T-helper 9 cell (primary cell): ENCODE results near the gene RHOT1.
"Not testable (repeated sequence)": the region's sequence is repeated elsewhere in the genome, so short reads cannot be mapped to it uniquely, and the experiment has no call there.

Experiments used
- DNase-seq: peaks from one replicate; pipeline ENCODE4 v3.0.0-alpha.2; 2020
- total RNA-seq, 2 donors: gene quantifications; one replicate each; lab custom pipeline; 2026; lab: John Stamatoyannopoulos, UW

The RHOT1 gene
- 50.4 to 51.1 reads per million in 2 donors for total RNA-seq

DNA sequence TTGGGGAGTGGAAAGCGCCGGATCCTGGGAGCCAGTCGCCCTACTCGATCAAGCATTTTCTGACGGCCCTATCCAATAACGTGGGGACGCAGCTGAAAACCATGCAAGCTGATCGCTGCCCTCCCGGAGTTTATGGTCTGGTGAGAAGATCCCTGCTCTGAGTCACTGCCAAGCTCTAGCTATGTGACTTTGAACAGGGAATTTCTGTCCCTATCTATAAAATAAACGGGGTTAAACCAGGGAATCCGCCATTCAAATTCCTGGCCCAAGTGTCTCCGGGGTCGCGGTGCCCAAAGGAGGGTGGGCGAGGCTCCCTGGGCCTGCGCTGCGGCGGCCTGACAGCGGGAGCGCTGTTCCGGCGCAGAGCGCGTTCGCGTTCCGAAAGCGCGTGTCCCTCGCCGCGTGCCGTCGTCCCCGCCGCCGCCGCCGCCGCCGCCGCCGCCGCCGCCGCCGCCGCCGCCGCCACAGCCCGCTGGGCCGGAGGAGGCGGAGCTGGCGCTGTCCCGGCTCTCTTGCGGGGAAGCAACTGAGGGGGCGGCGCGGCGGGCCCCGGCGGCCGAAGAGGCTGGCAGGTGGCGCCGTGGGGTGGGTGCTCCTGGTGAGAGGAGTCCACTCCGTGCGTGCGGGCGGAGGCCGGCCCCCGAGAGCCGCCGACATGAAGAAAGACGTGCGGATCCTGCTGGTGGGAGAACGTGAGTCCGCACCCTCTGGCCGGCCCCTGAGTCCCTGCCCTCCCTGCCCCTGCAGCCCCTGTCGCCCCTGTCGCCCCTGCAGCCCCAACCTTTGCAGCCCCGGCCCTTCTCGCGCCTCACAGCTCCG is at the start of gene RHOT1:
Gene RHOT1 (plus strand): TSS at position 465 of the 819 bp plus-strand sequence. CDS start 191 bp downstream, at position 656.
- DNase-seq = peak; percentile 65

DNA sequence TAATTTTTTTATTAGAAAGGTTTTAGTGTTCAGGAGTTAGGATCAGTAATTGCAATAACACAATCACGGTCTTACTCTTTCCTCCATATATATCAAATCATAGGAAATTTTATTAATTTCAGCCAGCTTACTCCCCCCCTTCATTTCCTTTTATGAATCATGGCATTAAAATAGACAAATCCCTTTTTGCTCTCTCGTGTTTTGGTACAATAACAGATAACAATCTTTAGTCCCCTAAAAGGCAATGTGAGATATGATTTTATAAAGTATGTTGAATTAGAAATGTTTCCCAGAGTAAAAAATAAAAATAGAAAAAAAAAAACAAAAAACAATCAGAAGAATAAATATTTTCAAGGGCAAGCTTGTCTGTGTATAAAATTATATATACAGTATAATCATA is 42.6 kb upstream of the RHOT1 start:
- no peak for DNase-seq

DNA sequence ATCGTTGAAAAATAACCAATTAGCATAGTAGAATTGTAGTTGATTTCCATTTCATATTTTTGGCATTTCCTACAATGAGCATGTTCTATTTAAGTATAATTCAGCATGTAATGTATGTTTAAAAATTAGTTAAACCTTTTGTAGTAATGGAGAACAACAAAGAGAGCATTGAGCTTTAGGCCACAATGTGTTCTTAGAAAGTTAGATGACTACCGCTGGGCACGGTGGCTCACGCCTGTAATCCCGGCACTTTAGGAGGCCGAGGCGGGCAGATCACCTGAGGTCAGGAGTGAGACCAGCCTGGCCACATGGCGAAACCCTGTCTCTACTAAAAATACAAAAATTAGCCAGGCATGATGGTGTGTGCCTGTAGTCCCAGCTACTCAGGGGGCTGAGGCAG is 42.0 kb upstream of the RHOT1 start:
- DNase-seq = not testable (repeated sequence)

DNA sequence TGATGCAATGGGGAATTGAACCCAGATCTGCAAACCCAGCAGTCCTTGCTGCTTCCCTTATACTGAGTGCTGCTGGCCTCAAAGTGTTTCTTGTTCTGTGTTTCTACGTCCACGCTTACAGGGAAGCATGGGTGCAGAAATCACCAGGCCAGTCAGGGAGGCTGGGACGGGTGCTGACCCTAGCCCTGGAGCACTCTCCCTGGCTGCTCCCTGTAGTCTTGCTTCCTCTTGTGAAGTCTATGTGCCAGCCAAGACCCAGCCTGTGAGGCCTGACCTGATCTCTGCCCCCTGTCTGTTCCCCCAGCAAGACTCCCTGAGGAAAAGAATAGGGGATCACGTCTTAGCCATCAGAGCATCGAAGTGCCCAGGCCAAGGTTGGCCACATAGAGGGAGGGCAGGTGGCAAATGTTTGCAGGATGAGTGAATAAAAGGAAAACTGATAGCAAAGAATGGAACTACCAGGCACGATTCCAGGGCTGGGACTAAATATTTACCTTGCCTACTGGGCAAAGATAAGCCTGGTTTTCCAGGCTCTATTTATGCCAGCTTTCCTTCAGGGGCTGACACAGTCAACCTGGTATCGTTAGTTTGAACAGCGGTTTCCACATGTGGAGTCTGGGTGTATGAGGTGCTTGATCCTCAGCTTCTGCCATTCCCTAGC is 41.2 kb upstream of the RHOT1 start:
- no peak for DNase-seq

DNA sequence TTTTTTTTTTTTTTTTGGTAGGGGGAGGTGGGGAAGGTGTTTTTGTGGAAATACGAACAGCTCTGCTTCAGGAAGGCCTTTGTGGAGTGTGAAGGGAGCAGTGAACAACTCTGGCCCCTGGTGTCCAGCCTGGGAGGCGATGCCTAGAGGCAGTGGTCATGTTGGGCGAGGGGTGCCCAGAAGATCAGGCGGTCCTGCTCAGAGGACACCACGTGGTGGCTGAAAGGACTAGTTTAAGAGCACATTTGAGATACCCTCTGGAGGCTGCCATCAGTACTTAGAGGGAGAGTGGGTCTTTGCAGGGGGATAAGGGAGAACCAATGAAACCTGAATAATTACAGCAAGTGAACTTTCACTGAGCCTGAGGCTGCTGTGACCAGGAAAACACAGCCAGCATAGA is 40.1 kb upstream of the RHOT1 start:
- no peak for DNase-seq

DNA sequence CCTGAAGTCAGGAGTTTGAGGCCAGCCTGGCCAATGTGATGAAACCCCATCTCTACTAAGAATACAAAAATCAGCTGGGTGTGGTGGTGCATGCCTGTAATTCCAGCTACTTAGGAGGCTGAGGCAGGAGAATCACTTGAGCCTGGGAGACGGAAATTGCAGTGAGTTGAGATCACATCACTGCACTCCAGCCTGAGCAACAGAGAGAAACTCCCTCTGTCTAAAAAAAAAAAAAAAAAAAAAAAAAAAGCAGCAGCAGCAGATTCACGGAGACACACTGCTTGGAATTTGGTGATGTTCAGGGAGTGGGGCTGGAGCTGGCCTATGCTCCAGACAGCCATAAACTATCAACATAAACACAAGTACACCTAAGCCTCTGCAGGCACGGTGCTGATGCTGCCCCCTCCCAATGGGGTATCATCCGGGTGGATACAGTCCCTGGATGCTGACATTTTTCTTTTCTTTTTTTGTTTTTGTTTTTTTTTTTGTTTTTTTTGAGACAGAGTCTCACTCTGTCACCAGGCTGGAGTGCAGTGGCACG is 39.6 kb upstream of the RHOT1 start:
- no peak for DNase-seq

DNA sequence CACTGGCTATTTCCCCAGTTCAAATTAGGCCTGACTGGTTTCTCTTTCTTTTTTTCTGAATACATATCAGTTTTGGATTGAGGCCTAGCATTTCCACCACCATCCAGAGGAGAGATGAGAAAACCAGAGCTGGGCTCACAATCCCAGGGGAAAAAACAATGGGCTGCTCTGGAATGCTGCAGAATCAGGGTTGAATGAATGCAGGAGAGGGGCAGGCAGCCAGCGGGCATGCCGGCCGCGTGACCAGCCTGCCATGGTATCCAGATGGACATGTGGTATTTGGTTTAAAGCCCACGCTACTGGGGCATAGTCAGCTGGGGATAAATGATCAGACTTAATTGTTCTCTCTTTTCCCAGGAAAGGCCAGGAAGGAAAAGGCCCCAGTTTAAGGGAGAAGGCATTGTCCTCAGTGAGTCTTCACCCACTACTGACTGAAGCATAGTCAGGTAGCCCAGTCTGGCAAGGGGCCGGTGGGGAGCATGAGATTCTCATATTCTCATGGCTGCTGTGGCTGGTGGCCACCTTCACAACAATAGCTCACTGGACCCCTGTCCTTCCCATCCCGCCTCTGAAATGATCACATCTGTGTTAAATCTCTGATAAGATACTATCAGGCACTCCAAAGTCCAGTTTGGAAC is 38.7 kb upstream of the RHOT1 start:
- no peak for DNase-seq

DNA sequence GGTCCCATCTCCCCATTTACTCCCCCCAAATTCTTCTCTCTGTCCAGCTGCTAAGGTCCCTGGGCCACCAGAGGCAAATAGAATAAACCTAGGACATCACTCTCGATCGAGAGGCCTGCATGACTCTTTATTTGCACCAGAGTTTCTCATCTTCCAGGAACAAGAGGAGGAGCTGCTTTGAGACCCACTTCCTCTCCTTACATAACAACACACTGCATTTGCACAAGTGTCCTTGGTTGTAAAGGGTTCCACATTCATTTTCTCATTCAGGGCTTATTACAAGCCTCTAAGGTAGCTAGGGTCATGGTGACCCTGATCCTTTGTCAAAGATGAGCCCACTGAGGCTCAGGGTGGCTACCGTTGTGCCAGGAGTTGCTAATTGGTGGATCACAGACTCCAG is 38.1 kb upstream of the RHOT1 start:
- DNase-seq = no peak

DNA sequence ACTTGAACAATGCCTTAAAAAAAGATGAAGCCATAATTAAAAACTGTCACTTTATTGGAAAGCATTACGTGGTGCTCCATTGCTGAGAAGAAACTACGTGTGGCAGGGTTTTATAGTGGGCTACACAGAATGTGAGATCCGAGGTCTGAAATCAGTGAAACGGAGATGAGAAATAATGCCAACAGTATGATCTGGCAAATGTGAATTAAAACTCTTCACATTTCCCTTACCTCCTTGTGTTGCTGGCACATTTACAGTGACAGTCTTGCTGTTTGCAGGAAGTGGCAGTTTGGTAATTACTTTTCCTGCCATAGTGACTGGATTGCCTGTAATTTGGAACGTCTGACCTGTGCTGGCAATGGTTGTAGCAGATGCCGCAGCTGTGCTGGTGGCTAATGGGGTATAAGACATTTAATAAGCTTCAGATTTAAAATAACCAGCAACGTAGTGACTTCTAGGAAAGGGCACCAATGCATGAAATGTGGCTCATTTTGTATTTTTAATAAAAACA is 35.8 kb upstream of the RHOT1 start:
- DNase-seq = not testable (repeated sequence)

DNA sequence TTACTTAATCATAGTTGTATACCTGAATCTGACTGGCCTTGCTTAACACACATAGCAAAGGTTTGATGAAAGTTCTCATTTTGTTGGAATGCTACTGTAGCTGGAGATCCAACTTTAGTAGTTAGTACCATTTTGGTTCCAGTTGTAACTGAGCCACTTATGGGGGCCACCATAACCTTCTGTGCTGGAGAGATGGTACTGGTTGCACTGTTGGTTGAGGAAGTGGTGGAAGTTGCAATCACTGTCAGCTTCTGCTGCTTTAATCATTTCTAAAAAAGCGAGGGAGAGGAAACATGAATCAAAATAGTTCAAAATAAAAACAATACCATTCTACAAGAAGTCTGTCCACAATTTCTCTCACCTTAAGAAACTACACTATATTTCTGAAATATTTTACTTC is 35.1 kb upstream of the RHOT1 start:
- not testable (repeated sequence) for DNase-seq

DNA sequence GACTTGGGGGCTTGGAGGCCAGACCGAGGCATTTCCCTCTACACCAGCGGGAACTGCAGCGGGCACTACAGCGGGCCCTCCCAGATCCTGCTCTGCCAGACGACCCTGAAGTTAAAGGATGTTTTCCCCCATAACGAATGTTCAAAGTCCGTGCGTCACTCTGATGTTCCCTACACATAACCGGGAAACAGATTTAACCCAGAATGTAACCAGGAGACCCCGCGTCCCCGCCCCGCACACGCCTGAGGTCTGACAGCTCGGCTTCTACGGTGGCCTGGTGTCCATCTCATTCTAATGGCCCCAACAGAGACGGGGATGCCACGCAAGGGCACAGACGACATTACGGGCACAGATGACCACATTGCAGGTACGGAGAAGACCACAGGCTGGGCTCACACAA is 31.7 kb upstream of the RHOT1 start:
- DNase-seq = no peak

DNA sequence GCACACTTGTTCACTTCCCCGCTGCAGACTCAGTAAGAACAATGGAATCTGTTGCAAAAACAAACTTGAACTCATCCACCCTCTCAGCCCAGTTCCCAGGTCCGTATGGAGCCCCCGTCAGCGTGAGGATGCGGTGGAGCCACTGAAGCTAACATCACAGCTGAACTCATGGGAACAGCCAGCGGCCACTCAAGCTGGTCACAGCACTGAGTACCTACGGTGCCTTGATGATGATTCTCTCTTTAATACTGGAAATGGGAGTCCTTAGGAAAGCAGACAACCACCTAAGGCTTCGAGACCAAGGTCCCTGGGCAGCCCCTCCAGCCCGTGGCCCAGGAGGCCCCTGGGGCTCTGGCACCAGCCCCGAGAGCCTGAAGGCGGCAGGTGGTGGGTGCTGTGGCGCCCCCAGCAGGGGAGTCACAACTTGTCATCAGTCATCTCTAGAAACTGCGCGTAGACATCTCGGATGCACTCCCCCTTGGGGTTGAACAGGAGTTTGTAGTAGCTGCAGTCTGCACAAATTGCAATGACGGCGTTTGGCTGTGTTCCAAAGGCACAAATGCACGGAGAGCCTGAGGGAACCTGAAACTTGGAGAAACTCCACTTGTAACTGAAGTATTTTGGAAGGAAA is 31.0 kb upstream of the RHOT1 start:
- peak; percentile 15 for DNase-seq

DNA sequence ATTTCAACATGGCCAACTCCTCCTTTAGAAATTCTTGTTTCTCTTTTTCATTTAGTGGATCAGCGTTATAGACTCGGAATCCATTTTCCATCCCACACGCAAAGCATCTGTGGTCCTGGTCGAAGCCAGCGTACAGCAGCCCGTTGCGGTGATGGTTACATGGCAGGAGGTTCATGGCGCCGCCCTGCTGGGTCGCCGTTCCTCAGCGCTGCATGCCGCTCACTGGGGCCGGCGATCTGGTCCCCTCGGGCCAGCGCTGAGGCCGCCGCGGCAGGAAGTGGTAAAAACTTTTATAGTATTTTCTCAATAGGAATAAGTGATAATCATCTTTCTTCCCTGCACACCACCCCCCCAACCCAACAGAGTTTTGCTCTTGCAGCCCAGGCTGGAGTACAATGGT is 29.9 kb upstream of the RHOT1 start:
- no peak for DNase-seq

DNA sequence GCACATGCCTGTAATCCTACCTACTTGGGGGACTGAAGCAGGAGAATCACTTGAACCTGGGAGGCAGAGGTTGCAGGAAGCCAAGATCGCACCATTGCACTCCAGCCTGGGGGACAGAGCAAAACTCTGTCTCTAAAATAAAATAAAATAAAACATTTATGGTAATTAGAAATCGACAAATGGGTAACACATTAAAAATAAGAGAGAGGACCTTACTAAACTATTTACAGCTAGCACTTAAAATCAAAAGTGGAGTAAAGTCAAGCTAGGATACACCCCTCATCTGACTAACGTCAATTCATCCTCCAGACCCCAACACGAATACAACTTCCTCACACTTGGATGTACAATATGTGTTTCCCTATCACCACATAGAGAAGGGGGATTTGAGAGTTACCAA is 27.8 kb upstream of the RHOT1 start:
- DNase-seq = no peak

DNA sequence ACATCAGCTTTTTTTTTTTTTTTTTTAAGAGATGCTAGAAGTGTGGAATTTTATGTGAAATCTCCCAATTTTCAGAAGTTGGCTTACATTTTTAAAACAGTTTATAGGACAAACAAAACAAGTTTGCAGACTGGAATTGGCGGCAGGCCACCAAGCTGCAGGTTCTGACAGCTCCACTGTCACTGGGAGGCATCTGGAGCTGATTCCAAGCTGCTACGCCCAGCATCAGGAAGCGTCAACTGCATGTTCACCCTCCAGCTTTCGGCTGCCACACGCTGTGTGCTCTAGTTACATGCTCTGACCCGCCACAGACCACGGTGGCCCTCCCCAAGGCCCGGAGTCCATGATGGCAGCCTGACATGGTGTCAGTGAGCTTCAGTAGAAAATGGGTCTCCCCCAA is 26.8 kb upstream of the RHOT1 start:
- not testable (repeated sequence) for DNase-seq

DNA sequence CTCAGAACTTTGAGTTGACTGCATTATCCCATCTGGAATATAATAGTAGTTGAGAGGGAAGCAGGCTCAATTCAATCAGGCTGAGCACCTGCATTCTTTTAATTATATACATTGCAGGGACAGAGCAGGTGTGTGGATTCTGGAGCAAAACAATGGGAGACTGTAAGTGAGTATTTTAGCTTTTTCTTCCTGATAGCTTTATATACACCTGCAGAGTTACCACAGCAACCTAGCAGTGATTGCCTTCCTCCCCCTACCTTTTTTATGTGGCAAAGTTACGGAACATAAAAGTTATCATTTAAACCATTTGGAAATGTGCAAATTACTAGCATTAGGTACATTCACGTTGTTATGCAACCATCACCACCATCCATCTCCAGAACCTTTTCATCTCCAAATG is 25.4 kb upstream of the RHOT1 start:
- DNase-seq = no peak

DNA sequence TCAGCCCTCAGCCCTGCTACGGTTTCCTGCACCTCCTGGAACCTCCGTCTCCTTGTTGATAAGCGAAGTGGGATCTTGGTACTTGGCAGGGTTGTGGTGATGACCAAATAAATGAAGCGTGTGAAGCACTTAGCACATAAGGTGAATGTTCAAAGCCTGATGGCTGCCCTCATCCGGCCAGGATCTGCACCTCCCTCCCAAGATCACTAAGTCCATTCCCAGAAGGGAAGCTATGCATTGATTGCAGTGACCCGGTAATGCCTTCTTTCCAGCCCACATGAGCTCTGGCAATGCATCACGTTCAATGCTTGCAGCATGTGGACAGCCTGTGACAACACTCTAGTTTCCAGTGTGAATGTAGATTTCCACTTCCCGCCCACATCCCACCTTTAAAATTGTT is 24.9 kb upstream of the RHOT1 start:
- no peak for DNase-seq

DNA sequence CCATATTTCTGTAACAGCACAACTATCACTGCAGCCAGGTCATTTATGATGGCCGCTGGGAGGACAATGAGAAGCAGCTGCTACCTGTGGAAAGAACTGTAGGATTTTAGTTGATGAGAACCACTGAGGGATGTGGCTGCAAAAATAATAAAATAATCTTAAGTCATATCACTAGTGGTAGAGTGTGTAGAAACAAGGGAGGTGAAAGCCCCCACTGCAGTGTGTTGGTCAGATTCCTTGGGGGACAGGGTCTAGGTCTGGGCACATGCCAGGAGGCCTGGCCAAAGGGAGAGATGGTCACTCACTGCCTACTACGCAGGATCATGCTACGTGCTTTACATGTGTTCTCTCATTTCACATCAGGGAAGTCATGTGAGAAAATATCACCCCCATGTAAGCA is 24.2 kb upstream of the RHOT1 start:
- not testable (repeated sequence) for DNase-seq

DNA sequence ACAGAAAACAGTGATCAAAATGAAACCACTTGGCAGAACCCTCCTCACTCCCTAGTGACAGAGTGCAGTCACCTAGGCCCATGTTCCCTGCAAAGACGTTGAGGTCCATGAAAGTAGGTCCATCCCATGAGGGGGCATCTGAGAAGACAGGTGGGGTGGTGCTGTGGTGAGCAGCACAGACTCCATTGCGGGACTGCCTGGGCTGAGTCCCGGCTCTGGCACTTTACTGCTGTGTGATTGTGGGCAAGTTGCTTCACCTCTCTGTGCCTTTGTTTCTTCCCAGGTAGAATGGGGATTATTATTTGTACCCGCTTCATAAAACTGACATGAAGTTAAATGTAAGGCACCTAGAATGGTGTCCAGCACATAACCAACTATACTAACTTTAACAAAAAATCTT is 23.5 kb upstream of the RHOT1 start:
- DNase-seq = no peak

DNA sequence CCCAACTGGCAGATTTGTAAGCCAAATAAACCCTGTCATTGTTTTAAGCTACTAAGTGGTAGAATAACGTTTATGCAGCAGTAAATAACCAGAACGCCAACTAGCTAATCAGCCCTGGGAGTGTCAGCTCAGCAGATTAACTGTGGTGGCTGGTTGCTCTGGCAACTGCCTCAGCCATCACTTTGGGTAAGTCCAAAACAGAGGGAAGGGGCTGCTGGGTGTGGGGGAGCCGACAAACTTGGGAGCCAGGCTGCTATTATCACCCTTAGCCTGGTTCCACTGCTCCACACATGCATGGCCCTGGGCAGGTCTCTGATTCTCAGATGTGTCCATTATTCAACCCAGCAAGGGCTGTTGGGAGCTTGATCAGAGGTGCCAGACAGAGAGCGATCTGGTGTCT is 22.2 kb upstream of the RHOT1 start:
- no peak for DNase-seq

DNA sequence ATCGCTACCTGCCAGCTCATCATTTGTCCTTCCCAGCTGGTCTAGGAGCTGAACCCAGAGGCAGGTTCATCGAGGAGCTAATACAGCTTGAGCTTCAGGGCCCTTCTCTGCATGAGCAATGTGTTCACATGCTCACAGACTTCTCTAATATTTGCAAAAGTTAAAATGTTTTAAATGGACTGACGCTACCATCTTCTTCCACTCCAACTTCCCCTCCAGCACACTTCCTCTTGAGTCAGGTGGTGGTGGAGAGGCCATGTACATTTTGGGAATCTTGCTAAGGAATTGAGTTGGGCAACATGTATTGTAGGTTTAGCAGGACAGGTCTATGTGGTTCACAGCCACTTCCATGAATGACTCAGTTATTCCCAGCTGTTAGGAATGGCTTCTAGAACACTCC is 21.6 kb upstream of the RHOT1 start:
- no peak for DNase-seq

DNA sequence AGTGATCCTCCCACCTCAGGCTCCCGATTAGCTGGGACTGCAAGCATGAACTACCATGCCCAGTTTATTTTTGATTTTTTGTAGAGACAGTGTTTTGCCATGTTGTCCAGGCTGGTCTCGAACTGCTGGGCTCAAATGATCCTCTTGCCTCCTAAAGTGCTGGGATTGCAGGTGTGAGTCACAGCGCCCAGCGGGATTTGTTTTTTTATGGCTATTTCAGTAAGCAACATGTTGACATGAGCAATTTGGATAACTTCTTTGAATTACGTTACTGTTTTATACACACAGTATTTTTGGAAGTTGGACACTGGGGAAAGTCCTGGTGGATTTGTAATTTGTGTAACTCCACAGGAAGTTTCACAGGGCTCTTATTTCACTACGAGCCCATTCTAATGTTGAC is 18.5 kb upstream of the RHOT1 start:
- DNase-seq = no peak
